Measurements from ENCODE around the gene FMNL1.

The FMNL1 gene

DNA sequence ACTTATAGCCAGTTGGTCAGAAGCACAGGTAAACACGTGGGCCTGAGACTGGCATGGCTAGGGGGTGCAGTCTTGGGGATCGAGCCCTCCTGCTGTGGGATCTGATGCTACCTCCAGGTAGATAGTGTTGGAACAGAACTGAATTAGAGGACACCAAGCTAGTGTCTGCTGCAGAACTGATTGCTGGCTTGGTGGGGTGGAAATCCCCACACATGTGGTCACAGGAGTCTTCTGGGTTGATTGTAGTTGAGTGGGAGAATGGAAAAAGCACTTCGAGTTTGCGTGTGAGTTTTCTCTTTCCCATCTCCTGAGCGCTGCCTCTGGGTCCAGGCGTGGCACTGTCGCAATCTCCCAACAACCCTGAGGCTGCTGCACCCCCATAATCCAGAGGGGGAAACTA, 48.2 kb downstream of the FMNL1 start:
- no peaks in the 10 kb centered on the region for H3K27me3 ChIP-seq (ENCODE audit: insufficient read depth, poor library complexity, severe bottlenecking)
- DNase-seq (ENCODE audit: low read depth in 1 of 2, low spot score in 1 of 2): no peak
- TF ChIP-seq GABPA (IDR thresholded peaks at IDR 0.05; ENCODE audit: low read depth) (no peak), POLR2AphosphoS5 (IDR thresholded peaks at IDR 0.05; ENCODE audit: low read depth) (no peak), SPI1 (IDR thresholded peaks at IDR 0.05; ENCODE audit: borderline replicate concordance, low read depth) (no peak)
- TF ChIP-seq, protein P1, sequence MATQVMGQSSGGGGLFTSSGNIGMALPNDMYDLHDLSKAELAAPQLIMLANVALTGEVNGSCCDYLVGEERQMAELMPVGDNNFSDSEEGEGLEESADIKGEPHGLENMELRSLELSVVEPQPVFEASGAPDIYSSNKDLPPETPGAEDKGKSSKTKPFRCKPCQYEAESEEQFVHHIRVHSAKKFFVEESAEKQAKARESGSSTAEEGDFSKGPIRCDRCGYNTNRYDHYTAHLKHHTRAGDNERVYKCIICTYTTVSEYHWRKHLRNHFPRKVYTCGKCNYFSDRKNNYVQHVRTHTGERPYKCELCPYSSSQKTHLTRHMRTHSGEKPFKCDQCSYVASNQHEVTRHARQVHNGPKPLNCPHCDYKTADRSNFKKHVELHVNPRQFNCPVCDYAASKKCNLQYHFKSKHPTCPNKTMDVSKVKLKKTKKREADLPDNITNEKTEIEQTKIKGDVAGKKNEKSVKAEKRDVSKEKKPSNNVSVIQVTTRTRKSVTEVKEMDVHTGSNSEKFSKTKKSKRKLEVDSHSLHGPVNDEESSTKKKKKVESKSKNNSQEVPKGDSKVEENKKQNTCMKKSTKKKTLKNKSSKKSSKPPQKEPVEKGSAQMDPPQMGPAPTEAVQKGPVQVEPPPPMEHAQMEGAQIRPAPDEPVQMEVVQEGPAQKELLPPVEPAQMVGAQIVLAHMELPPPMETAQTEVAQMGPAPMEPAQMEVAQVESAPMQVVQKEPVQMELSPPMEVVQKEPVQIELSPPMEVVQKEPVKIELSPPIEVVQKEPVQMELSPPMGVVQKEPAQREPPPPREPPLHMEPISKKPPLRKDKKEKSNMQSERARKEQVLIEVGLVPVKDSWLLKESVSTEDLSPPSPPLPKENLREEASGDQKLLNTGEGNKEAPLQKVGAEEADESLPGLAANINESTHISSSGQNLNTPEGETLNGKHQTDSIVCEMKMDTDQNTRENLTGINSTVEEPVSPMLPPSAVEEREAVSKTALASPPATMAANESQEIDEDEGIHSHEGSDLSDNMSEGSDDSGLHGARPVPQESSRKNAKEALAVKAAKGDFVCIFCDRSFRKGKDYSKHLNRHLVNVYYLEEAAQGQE (IDR thresholded peaks at IDR 0.05; ENCODE audit: insufficient replicate concordance, low read depth): no peak
- TF ChIP-seq, protein P2, sequence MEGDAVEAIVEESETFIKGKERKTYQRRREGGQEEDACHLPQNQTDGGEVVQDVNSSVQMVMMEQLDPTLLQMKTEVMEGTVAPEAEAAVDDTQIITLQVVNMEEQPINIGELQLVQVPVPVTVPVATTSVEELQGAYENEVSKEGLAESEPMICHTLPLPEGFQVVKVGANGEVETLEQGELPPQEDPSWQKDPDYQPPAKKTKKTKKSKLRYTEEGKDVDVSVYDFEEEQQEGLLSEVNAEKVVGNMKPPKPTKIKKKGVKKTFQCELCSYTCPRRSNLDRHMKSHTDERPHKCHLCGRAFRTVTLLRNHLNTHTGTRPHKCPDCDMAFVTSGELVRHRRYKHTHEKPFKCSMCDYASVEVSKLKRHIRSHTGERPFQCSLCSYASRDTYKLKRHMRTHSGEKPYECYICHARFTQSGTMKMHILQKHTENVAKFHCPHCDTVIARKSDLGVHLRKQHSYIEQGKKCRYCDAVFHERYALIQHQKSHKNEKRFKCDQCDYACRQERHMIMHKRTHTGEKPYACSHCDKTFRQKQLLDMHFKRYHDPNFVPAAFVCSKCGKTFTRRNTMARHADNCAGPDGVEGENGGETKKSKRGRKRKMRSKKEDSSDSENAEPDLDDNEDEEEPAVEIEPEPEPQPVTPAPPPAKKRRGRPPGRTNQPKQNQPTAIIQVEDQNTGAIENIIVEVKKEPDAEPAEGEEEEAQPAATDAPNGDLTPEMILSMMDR (IDR thresholded peaks at IDR 0.05; ENCODE audit: insufficient read depth, low read length): no peak
- no peak overlapping the region for H3K27ac ChIP-seq (replicated peaks)
- H3K4me3 ChIP-seq (replicated peaks; ENCODE audit: insufficient read depth, low read length): no peak overlapping the region

DNA sequence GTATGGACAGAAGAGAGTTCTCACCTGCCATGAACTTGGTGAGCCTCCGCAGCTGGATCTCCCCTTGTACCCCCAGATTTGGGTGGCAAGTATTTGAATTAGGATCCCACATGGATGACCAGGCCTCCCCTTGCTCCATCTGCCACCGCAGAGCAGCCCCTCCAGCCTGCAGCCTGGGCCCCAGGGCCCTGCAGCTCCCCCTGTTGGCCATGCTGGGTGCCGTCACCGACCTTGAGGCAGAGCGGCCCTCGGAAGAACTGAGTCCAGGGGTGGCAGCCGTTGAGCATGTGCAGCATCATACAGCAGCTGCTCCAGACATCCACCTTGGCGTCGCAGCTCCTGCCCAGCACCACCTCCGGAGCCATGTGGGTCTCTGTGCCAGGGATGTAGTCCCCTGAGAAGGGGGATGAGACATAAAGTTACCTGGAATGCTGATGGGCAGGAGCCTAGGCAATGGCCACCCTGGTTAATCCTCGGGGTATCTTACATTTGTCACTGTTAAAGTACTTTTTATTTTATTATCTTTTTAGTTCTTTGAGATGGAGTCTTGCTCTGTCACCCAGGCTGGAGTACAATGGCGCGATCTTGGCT, 49.2 kb downstream of the FMNL1 start:
- DNase-seq (ENCODE audit: low read depth in 1 of 2, low spot score in 1 of 2): peak in 1 of 2 experiments; percentile 39
- Histone ChIP-seq H3K4me3 (replicated peaks; ENCODE audit: insufficient read depth, low read length) (no peak overlapping the region), H3K27me3 (ENCODE audit: insufficient read depth, poor library complexity, severe bottlenecking) (no peaks in the 10 kb centered on the region), H3K27ac (replicated peaks) (no peak overlapping the region)
- no peak for TF ChIP-seq SPI1 (IDR thresholded peaks at IDR 0.05; ENCODE audit: borderline replicate concordance, low read depth)
- TF ChIP-seq, protein P1 (IDR thresholded peaks at IDR 0.05; ENCODE audit: insufficient replicate concordance, low read depth): no peak
- TF ChIP-seq POLR2AphosphoS5 (IDR thresholded peaks at IDR 0.05; ENCODE audit: low read depth): no peak
- TF ChIP-seq, protein P2 (IDR thresholded peaks at IDR 0.05; ENCODE audit: insufficient read depth, low read length): peak; percentile 74
- TF ChIP-seq GABPA (IDR thresholded peaks at IDR 0.05; ENCODE audit: low read depth): no peak

DNA sequence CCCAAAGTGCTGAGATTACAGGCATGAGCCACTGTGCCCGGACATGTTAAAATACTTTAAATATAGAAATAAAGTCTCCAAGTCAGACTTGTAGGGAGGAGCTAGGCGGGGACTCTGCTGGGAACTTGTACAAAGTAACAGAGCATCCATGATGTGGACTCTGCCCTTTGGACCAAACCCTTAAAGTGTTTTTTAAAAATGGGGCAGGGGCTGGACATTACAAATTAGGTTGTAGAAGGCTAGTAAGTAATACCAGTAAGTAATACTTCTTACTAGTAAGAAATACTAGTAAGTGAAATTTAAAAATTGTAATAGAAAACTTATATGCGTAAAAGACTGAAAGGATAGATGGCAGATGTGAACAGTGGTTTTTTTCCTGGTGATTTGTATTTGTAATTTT, 49.9 kb downstream of the FMNL1 start:
- Histone ChIP-seq H3K27me3 (ENCODE audit: insufficient read depth, poor library complexity, severe bottlenecking) (no peaks in the 10 kb centered on the region), H3K27ac (replicated peaks) (no peak overlapping the region), H3K4me3 (replicated peaks; ENCODE audit: insufficient read depth, low read length) (no peak overlapping the region)
- no peak for DNase-seq (ENCODE audit: low read depth in 1 of 2, low spot score in 1 of 2)
- TF ChIP-seq SPI1 (IDR thresholded peaks at IDR 0.05; ENCODE audit: borderline replicate concordance, low read depth): no peak
- TF ChIP-seq, protein P1 (IDR thresholded peaks at IDR 0.05; ENCODE audit: insufficient replicate concordance, low read depth): no peak

Data from HL-60 (cell line).